IMR-90 (cell line): ENCODE data around the gene TPST1. TPM values are rescaled to one million over a fixed set of nuclear protein-coding genes. Genes with fewer than 3 reads are reported as not detected.

Experiments used
- ATAC-seq: fragments of 200-7000 bp; cut with Tn5 transposase; 2 replicates; pipeline ENCODE4 v1.9.1; 2020; ENCODE audit warnings: low read depth, mild to moderate bottlenecking, moderate library complexity
- BruUV-seq: library from RNA; stranded (reverse); fragments of 400-500 nt; replicated peaks from 2 replicates; lab custom pipeline; 2021; lab: Mats Ljungman, UMichigan
- CTCF ChIA-PET: fragments of 300-600 bp; formaldehyde crosslinking; extraction: SDS; loops from one replicate; lab custom pipeline; 2021; ENCODE audit warnings: antibody characterized with exemption; lab: Yijun Ruan, JAX
- POLR2A ChIA-PET: fragments of 300-600 bp; sonication (Branson Sonifier 250); formaldehyde crosslinking; loops from one replicate; lab custom pipeline; 2022; ENCODE audit warnings: antibody characterized with exemption; ENCODE audit not compliant: unreplicated experiment; lab: Charles Lee
- DNase-seq: peaks from one replicate; pipeline ENCODE4 v3.0.0; 2013
- H2AFZ ChIP-seq: replicated peaks from 2 replicates; pipeline ENCODE3; 2013; ENCODE audit warnings: low read length, mild to moderate bottlenecking; ENCODE audit not compliant: poor library complexity
- H2AK5ac ChIP-seq: 2 replicates; pipeline ENCODE4 v1.6.1; 2013; ENCODE audit warnings: low read depth, low read length, inconsistent platforms
- H2AK9ac ChIP-seq: replicated peaks from 2 replicates; pipeline ENCODE3; 2013; ENCODE audit warnings: mild to moderate bottlenecking, low read depth, low read length, moderate library complexity; ENCODE audit not compliant: poor library complexity
- H2BK120ac ChIP-seq: 2 replicates; pipeline ENCODE4 v1.6.1; 2013; ENCODE audit warnings: low read depth, low read length, inconsistent platforms
- H2BK15ac ChIP-seq: 3 replicates; pipeline ENCODE4 v1.6.1; 2013; ENCODE audit warnings: low read depth, low read length, inconsistent platforms
- H2BK20ac ChIP-seq: 2 replicates; pipeline ENCODE4 v1.6.1; 2013; ENCODE audit warnings: low read depth, mild to moderate bottlenecking, inconsistent platforms, low read length, moderate library complexity
- H2BK5ac ChIP-seq: 2 replicates; pipeline ENCODE4 v1.6.1; 2013; ENCODE audit warnings: mild to moderate bottlenecking, low read depth, low read length, inconsistent platforms; ENCODE audit not compliant: poor library complexity, severe bottlenecking
- H3K14ac ChIP-seq: replicated peaks from 2 replicates; pipeline ENCODE4 v1.6.1; 2013; ENCODE audit warnings: low read depth, low read length, inconsistent platforms
- H3K18ac ChIP-seq: 2 replicates; pipeline ENCODE4 v1.6.1; 2013; ENCODE audit warnings: low read depth, low read length, control low read depth
- H3K23ac ChIP-seq: 2 replicates; pipeline ENCODE4 v1.6.1; 2013; ENCODE audit warnings: low read depth, low read length, inconsistent platforms
- H3K27ac ChIP-seq: 2 replicates; pipeline ENCODE4 v1.5.1; 2013; ENCODE audit warnings: mild to moderate bottlenecking, control low read depth, low read length; ENCODE audit not compliant: insufficient read depth
- H3K27me3 ChIP-seq: 2 replicates; pipeline ENCODE4 v1.6.1; 2013; ENCODE audit warnings: low read length; ENCODE audit not compliant: control insufficient read depth, insufficient read depth
- H3K36me3 ChIP-seq: 2 replicates; pipeline ENCODE4 v1.6.1; 2013; ENCODE audit warnings: low read length, mixed read lengths; ENCODE audit not compliant: control insufficient read depth, insufficient read depth
- H3K4ac ChIP-seq: 2 replicates; pipeline ENCODE4 v1.6.1; 2013; ENCODE audit warnings: low read depth, low read length, inconsistent platforms
- H3K4me1 ChIP-seq: 2 replicates; pipeline ENCODE4 v1.6.1; 2013; ENCODE audit warnings: low read length, mixed read lengths; ENCODE audit not compliant: control insufficient read depth, insufficient read depth
- H3K4me2 ChIP-seq: 2 replicates; pipeline ENCODE4 v1.6.1; 2013; ENCODE audit warnings: low read depth, mild to moderate bottlenecking, control low read depth, low read length, moderate library complexity
- H3K4me3 ChIP-seq: 2 replicates; pipeline ENCODE4 v1.5.1; 2013; ENCODE audit warnings: low read depth, mild to moderate bottlenecking, control low read depth, low read length, moderate library complexity; ENCODE audit not compliant: insufficient read depth
- H3K56ac ChIP-seq: 2 replicates; pipeline ENCODE4 v1.6.1; 2013; ENCODE audit warnings: low read length, inconsistent platforms; ENCODE audit not compliant: insufficient read depth; ENCODE audit errors: extremely low read depth
- H3K79me1 ChIP-seq, 2 experiments: 2 replicates each; pipeline ENCODE4 v1.6.1; 2013; ENCODE audit warnings: low read length in 2 of 2, inconsistent platforms in 1 of 2, low read depth in 1 of 2
- H3K9ac ChIP-seq: 2 replicates; pipeline ENCODE4 v1.6.1; 2013; ENCODE audit warnings: low read depth, low read length, control low read depth
- H3K9me1 ChIP-seq: 2 replicates; pipeline ENCODE4 v1.6.1; 2013; ENCODE audit warnings: low read length, inconsistent platforms; ENCODE audit not compliant: insufficient read depth
- H3K9me3 ChIP-seq: 2 replicates; pipeline ENCODE4 v1.6.1; 2013; ENCODE audit warnings: low read length; ENCODE audit not compliant: control insufficient read depth, insufficient read depth
- H4K20me1 ChIP-seq: 2 replicates; pipeline ENCODE4 v1.6.1; 2013; ENCODE audit warnings: low read length, inconsistent platforms; ENCODE audit not compliant: insufficient read depth
- H4K5ac ChIP-seq: 2 replicates; pipeline ENCODE4 v1.6.1; 2013; ENCODE audit warnings: mild to moderate bottlenecking, low read depth, low read length, control low read depth
- H4K8ac ChIP-seq, 2 experiments: 2 replicates each; pipeline ENCODE4 v1.6.1; 2013; ENCODE audit warnings: low read depth in 2 of 2, low read length in 2 of 2, control low read depth in 1 of 2, inconsistent platforms in 1 of 2
- H4K91ac ChIP-seq: 2 replicates; pipeline ENCODE4 v1.6.1; 2013; ENCODE audit warnings: low read depth, low read length, inconsistent platforms; ENCODE audit not compliant: insufficient read depth
- BHLHE40 ChIP-seq: fragments of 150-350 bp; IDR thresholded peaks from 2 replicates; pipeline ENCODE4 v1.6.1; 2016; ENCODE audit warnings: mild to moderate bottlenecking, low read depth, low read length
- CEBPB ChIP-seq: IDR thresholded peaks from 2 replicates; pipeline ENCODE4 v1.6.1; 2012; ENCODE audit warnings: low read depth, low read length, improper control_type of control experiment
- CHD1 ChIP-seq: IDR thresholded peaks from 2 replicates; pipeline ENCODE4 v1.6.1; 2012; ENCODE audit warnings: low read depth, low read length, improper control_type of control experiment
- ELK1 ChIP-seq: fragments of 150-350 bp; IDR thresholded peaks from 2 replicates; pipeline ENCODE4 v1.6.1; 2016; ENCODE audit warnings: low read depth, mild to moderate bottlenecking, low read length, moderate library complexity, borderline replicate concordance
- FOS ChIP-seq: fragments of 150-350 bp; IDR thresholded peaks from 2 replicates; pipeline ENCODE4 v1.6.1; 2016; ENCODE audit warnings: low read depth, low read length
- MAFK ChIP-seq: IDR thresholded peaks from 2 replicates; pipeline ENCODE4 v1.6.1; 2012; ENCODE audit warnings: low read depth, low read length, improper control_type of control experiment
- MAZ ChIP-seq: IDR thresholded peaks from 2 replicates; pipeline ENCODE4 v1.6.1; 2012; ENCODE audit warnings: low read depth, mild to moderate bottlenecking, low read length, improper control_type of control experiment, moderate library complexity, borderline replicate concordance
- MXI1 ChIP-seq: IDR thresholded peaks from 2 replicates; pipeline ENCODE4 v1.6.1; 2012; ENCODE audit warnings: low read depth, mild to moderate bottlenecking, low read length, moderate library complexity, borderline replicate concordance
- NFE2L2 ChIP-seq: fragments of 150-350 bp; IDR thresholded peaks from 2 replicates; pipeline ENCODE4 v1.6.1; 2016; ENCODE audit warnings: low read depth, mild to moderate bottlenecking, low read length
- POLR2A ChIP-seq: IDR thresholded peaks from 2 replicates; pipeline ENCODE4 v1.6.1; 2012; ENCODE audit warnings: mild to moderate bottlenecking, low read depth, low read length
- RAD21 ChIP-seq: IDR thresholded peaks from 2 replicates; pipeline ENCODE4 v1.6.1; 2012; ENCODE audit warnings: low read length, improper control_type of control experiment
- RCOR1 ChIP-seq: IDR thresholded peaks from 2 replicates; pipeline ENCODE4 v1.6.1; 2012; ENCODE audit warnings: mild to moderate bottlenecking, low read length, improper control_type of control experiment; ENCODE audit not compliant: insufficient replicate concordance
- RFX5 ChIP-seq: IDR thresholded peaks from 2 replicates; pipeline ENCODE4 v1.8.0; 2012; ENCODE audit warnings: low read depth, mild to moderate bottlenecking, low read length, moderate library complexity
- SMC3 ChIP-seq: fragments of 150-350 bp; IDR thresholded peaks from 2 replicates; pipeline ENCODE4 v1.6.1; 2016; ENCODE audit warnings: low read depth, mild to moderate bottlenecking, antibody characterized with exemption, low read length, moderate library complexity
- WGBS, 2 experiments: methylation state at CpG; one replicate each; pipeline versions ENCODE4 v1.1.5 to v1.1.7; 2013; ENCODE audit warnings: missing lambda C conversion rate in 2 of 2; ENCODE audit not compliant: insufficient read length in 1 of 2; ENCODE audit errors: extremely low coverage in 2 of 2; 5-methylcytosine and 5-hydroxymethylcytosine counted together
- dilution Hi-C: fragments of 300-500 bp; cut with HindIII; formaldehyde crosslinking; loops from one replicate; pipeline ENCODE4 v1.14.3; 2018; ENCODE audit warnings: low sequenced_read_pairs; ENCODE audit not compliant: unreplicated experiment
- in situ Hi-C: fragments of 300-500 bp; cut with MboI; formaldehyde crosslinking; loops from 3 replicates; pipeline ENCODE4 v1.14.3; 2019; ENCODE audit warnings: low sequenced_read_pairs, inconsistent platforms, mixed read lengths
- intact Hi-C: fragments of 100-400 bp; cut with micrococcal nuclease; formaldehyde crosslinking; loops from 2 replicates; pipeline ENCODE4 v1.10.0; 2022
- polyA plus RNA-seq, 3 experiments: library from polyadenylated mRNA; depleted of rRNA; stranded (reverse); fragments of >200 nt; gene quantifications; 2 replicates each; pipeline ENCODE4 v1.2.3, GENCODE V29; 2012; ENCODE audit warnings: low replicate concordance in 1 of 3
- total RNA-seq: library from RNA; depleted of rRNA; stranded (reverse); fragments of >200 nt; gene quantifications from 2 replicates; pipeline ENCODE4 v1.2.3, GENCODE V29; 2012
- TF ChIP-seq, protein P1 (sequence below): fragments of 150-350 bp; IDR thresholded peaks from 2 replicates; pipeline ENCODE4 v1.6.1; 2017; ENCODE audit warnings: mild to moderate bottlenecking, antibody characterized with exemption, low read length, low read depth
- TF ChIP-seq, protein P2 (sequence below): conservative IDR thresholded peaks from 2 replicates; pipeline ENCODE4 v1.5.1; 2012; ENCODE audit warnings: mild to moderate bottlenecking, low read depth, low read length, improper control_type of control experiment

TPST1 gene
- total and polyA plus RNA-seq, 2 of the 4 experiments (the other 2 are of a cell fraction), result 37.7 to 58.6 TPM

DNA sequence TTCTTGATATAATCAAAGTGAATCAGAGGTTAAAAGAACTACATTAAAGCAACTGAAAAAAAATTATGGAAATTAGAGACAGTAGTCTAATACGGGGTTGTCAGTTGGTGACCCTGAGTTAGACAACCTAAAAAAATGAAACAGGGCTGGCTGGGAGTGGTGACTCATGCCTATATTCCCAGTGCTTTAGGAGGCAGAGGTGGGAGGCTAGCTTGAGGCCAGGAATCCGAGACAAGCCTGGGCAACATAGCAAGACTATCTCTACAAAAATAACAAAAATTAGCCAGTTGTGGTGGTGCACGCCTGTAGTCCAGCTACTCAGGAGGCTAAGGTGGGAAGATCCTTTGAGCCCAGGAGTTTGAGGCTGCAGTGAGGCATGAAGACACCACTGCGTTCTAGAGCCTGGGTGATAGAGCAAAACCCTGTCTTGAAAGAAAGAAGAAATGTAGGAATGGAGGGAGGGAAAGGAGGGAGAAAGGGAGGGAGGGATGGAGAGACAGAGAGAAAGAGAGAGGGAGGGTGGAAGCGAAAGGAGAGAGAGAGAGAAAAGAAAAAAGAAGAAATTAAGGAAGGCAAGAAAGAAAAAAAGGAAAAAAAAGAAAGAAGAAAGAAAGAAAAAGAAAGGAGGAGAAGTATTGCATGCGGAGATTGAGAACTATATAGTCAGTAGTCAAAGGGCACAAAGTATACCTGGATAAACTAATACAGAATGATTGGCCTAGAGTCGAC is 166.1 kb downstream of the TPST1 start:
- ATAC-seq, result no peak
- no peak overlapping the region for H3K9ac ChIP-seq
- H4K20me1 ChIP-seq, result no peaks in the 10 kb centered on the region
- H3K4me1 ChIP-seq, result peaks cover 4% of the 10 kb centered on the region; the same call in 1 of the 2 replicates
- no peak overlapping the region for H3K56ac ChIP-seq
- H2BK120ac ChIP-seq, result no peak overlapping the region
- H3K9me1 ChIP-seq, result no peaks in the 10 kb centered on the region
- TF ChIP-seq MAFK, result no peak
- no peak for TF ChIP-seq POLR2A
- TF ChIP-seq BHLHE40, result no peak
- TF ChIP-seq NFE2L2, result no peak
- no peak for TF ChIP-seq RCOR1
- no peak for TF ChIP-seq FOS
- no peak for TF ChIP-seq ELK1
- TF ChIP-seq, protein P1, sequence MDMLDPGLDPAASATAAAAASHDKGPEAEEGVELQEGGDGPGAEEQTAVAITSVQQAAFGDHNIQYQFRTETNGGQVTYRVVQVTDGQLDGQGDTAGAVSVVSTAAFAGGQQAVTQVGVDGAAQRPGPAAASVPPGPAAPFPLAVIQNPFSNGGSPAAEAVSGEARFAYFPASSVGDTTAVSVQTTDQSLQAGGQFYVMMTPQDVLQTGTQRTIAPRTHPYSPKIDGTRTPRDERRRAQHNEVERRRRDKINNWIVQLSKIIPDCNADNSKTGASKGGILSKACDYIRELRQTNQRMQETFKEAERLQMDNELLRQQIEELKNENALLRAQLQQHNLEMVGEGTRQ, result no peak
- no peak for TF ChIP-seq SMC3
- no peak for TF ChIP-seq MXI1
- no peak for TF ChIP-seq MAZ
- TF ChIP-seq CEBPB, result no peak
- no peak for TF ChIP-seq CHD1
- TF ChIP-seq, protein P2, sequence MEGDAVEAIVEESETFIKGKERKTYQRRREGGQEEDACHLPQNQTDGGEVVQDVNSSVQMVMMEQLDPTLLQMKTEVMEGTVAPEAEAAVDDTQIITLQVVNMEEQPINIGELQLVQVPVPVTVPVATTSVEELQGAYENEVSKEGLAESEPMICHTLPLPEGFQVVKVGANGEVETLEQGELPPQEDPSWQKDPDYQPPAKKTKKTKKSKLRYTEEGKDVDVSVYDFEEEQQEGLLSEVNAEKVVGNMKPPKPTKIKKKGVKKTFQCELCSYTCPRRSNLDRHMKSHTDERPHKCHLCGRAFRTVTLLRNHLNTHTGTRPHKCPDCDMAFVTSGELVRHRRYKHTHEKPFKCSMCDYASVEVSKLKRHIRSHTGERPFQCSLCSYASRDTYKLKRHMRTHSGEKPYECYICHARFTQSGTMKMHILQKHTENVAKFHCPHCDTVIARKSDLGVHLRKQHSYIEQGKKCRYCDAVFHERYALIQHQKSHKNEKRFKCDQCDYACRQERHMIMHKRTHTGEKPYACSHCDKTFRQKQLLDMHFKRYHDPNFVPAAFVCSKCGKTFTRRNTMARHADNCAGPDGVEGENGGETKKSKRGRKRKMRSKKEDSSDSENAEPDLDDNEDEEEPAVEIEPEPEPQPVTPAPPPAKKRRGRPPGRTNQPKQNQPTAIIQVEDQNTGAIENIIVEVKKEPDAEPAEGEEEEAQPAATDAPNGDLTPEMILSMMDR, result no peak
- TF ChIP-seq RAD21, result no peak
- no peak for TF ChIP-seq RFX5
- H3K4ac ChIP-seq, result no peak overlapping the region
- H3K14ac ChIP-seq, result no peak overlapping the region
- intact Hi-C loops (no loop called here), dilution Hi-C loops (no loop called here), in situ Hi-C loops (no loop called here)
- H3K9me3 ChIP-seq, result no peaks in the 10 kb centered on the region
- no peak overlapping the region for H3K4me3 ChIP-seq
- WGBS, 2 experiments, result 93 to 100% methylated on average over 1 to 2 of the region's 7 CpGs
- no peak overlapping the region for H2AK9ac ChIP-seq
- no peak overlapping the region for H3K18ac ChIP-seq
- H2AK5ac ChIP-seq, result no peak overlapping the region
- DNase-seq, result no peak
- H4K8ac ChIP-seq, result no peak overlapping the region
- H2BK5ac ChIP-seq, result no peak overlapping the region
- ChIA-PET CTCF (no interaction called here), POLR2A (interaction anchor here (0.6 kb wide), 1 partner anchor 306 kb away, joined by 3 read pairs; no protein-coding TSS in a partner anchor)
- no peaks in the 10 kb centered on the region for H3K27me3 ChIP-seq
- no peak overlapping the region for H3K27ac ChIP-seq
- no peak overlapping the region for H2BK20ac ChIP-seq
- H2BK15ac ChIP-seq, result no peak overlapping the region
- no peak overlapping the region for H3K4me2 ChIP-seq
- H3K36me3 ChIP-seq, result peaks cover 2% of the 10 kb centered on the region; the same call in 1 of the 2 replicates
- H2AFZ ChIP-seq, result no peak overlapping the region
- no TSS peak for BruUV-seq
- no peaks in the 10 kb centered on the region for H3K79me1 ChIP-seq
- no peak overlapping the region for H4K91ac ChIP-seq
- no peak overlapping the region for H4K5ac ChIP-seq
- no peak overlapping the region for H3K23ac ChIP-seq
